ENCODE results near the gene TMEM95. TPM values are rescaled to one million over a fixed set of nuclear protein-coding genes. Genes with fewer than 3 reads are reported as not detected.

TMEM95 gene
- total and polyA plus RNA-seq, 2 experiments from 2014 or later = not detected

DNA sequence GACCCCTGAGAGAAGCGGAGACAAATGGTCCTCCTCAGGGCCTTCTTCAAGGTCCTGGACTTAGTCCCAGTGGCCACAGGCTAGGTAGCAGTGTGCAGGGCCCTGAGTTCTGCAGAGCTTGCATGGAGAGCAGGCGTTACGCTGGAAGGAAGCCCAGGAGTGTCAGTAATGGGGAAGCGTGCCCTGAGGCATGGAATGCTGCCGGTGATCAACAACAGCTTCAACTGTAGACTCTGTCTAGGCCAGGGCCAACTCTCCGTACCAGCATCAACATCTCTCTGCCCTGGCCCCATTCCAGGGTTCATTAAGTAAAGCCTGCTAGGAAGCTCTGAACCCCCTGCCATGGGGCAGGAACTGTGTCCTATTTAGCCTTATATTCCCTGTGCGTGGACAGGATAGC lies 25.4 kb downstream of the TMEM95 start:
- H3K36me3 ChIP-seq = no peaks in the 10 kb centered on the region
- DNase-seq (ENCODE audit: low read depth in 1 of 2, low spot score in 1 of 2) = peak in 1 of 2 donors; percentile 71
- TF ChIP-seq CTCF (IDR thresholded peaks at IDR 0.05; ENCODE audit: low read depth, low read length) = no peak
- H3K9me3 ChIP-seq (ENCODE audit: low read depth) = no peaks in the 10 kb centered on the region
- H3K27ac ChIP-seq = no peak overlapping the region
- peaks cover 45% of the 10 kb centered on the region for H3K27me3 ChIP-seq
- no peaks in the 10 kb centered on the region for H3K4me1 ChIP-seq (ENCODE audit: low read depth)
- no peak overlapping the region for H3K4me3 ChIP-seq

DNA sequence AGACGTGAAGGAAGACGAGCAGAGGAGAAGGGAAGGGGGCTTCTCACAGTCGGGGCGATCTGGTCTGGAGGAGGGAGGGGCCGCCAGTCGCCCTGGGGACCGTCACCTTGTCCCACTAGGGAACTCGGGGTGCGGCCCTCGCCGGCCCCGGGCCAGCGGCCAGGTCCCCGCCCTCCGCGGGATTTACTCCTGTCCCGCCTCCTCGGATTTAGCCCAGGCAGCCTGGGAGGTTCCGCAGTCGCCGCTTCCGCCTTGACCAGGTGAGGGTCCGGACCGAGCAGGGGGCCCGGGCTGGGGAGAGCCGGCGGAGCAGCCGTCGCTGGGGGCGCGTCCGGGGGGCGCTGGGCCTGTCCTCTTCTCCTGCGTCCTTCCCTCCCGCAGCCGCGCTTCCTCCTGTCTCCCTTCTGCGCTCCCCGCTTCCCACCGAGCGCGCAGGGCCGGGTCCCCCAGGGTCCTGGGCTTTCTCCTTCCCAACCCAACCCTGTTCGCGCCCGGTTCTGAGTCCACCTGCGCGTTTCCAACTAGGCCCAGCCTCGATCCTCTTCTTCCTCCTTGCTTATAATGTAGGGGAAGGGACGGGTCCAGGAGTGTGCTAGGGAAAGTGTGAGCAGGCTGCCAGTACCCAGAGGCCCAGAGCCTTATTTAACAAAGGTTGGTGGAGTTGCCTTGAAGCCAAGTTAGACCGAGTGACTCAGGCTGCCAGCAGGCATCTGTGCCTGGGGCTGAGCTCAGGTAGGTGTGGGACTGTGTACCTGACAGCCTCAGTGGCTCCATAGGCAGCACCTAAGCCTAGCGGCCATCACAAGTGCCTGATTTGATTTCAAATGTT lies 26.1 kb downstream of the TMEM95 start, which contains the start of gene TNK1:
TNK1 (plus strand) TSS at position 235 of the 829 bp plus-strand sequence. CDS start 1,838 bp downstream, outside the sequence.
- Histone ChIP-seq H3K27ac (no peak within 1 kb of the TSS), H3K27me3 (peaks cover 45% of the 10 kb centered on the region), H3K4me3 (peak within 1 kb of the TSS; percentile 14), H3K4me1 (ENCODE audit: low read depth) (no peaks in the 10 kb centered on the region), H3K36me3 (no peaks in the 10 kb centered on the region), H3K9me3 (ENCODE audit: low read depth) (no peaks in the 10 kb centered on the region)
- no peak for TF ChIP-seq CTCF (IDR thresholded peaks at IDR 0.05; ENCODE audit: low read depth, low read length)
- peak in 1 of 2 donors; percentile 36 for DNase-seq (ENCODE audit: low read depth in 1 of 2, low spot score in 1 of 2)

- H3K4me1 ChIP-seq (ENCODE audit: low read depth) = no peaks in the 10 kb centered on the region
- no peak overlapping the region for H3K4me3 ChIP-seq
- no peak for DNase-seq (ENCODE audit: low read depth in 1 of 2, low spot score in 1 of 2)
- no peak for TF ChIP-seq CTCF (IDR thresholded peaks at IDR 0.05; ENCODE audit: low read depth, low read length)
- H3K27me3 ChIP-seq = peaks cover 45% of the 10 kb centered on the region
- no peaks in the 10 kb centered on the region for H3K9me3 ChIP-seq (ENCODE audit: low read depth)
- no peaks in the 10 kb centered on the region for H3K36me3 ChIP-seq
- H3K27ac ChIP-seq = no peak overlapping the region
Measured at GRCh38 chr17:7382901-7383300, 27.9 kb downstream of the TMEM95 start.

GRCh38 chr17:7383371-7383741 lies 28.4 kb downstream of the TMEM95 start:
- H3K27ac ChIP-seq = no peak overlapping the region
- no peak for DNase-seq (ENCODE audit: low read depth in 1 of 2, low spot score in 1 of 2)
- H3K4me3 ChIP-seq = no peak overlapping the region
- no peaks in the 10 kb centered on the region for H3K36me3 ChIP-seq
- H3K27me3 ChIP-seq = peaks cover 45% of the 10 kb centered on the region
- no peak for TF ChIP-seq CTCF (IDR thresholded peaks at IDR 0.05; ENCODE audit: low read depth, low read length)
- H3K4me1 ChIP-seq (ENCODE audit: low read depth) = no peaks in the 10 kb centered on the region
- no peaks in the 10 kb centered on the region for H3K9me3 ChIP-seq (ENCODE audit: low read depth)

DNA sequence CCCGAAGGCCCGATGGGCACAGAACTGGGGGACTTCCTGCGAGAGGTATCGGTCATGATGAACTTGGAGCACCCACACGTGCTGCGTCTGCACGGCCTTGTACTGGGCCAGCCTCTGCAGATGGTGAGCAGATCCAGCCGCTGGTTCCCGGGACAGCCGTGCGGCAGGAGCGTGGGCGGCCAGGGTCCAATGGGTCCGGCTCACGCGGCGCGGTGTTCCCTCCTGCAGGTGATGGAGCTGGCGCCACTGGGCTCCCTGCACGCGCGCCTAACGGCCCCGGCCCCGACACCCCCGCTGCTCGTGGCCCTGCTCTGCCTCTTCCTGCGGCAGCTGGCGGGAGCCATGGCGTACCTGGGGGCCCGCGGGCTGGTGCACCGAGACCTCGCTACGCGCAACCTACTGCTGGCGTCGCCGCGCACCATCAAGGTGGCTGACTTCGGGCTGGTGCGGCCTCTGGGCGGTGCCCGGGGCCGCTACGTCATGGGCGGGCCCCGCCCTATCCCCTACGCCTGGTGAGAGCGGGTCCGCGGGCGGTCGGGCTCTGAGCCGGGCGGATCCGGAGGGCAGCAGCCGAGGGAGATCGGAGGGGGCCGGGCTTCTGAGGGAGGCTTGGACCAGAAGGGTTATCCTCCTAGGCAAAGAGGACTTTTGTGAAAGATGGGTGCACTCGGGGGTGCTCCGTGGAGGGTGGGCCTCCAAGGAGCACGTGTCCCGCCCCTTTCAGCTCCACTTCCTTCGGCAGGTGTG lies 29.0 kb downstream of the TMEM95 start:
- no peaks in the 10 kb centered on the region for H3K4me1 ChIP-seq (ENCODE audit: low read depth)
- H3K36me3 ChIP-seq = no peaks in the 10 kb centered on the region
- H3K9me3 ChIP-seq (ENCODE audit: low read depth) = no peaks in the 10 kb centered on the region
- H3K27ac ChIP-seq = no peak overlapping the region
- peaks cover 45% of the 10 kb centered on the region for H3K27me3 ChIP-seq
- peak; percentile 38 to 72 for DNase-seq (ENCODE audit: low read depth in 1 of 2, low spot score in 1 of 2)
- TF ChIP-seq CTCF (IDR thresholded peaks at IDR 0.05; ENCODE audit: low read depth, low read length) = no peak
- H3K4me3 ChIP-seq = peak overlapping the region; percentile 15

Data from cardiac muscle cell (in vitro differentiated cells and primary cell).